HPDE6-E6E7 (cell line): ENCODE data around the gene PAWR.
"Not testable (repeated sequence)": the region's sequence is repeated elsewhere in the genome, so short reads cannot be mapped to it uniquely, and the experiment has no call there.

Experiments used
- DNase-seq: peaks from one replicate; pipeline ENCODE4 v3.0.0; 2011; ENCODE audit warnings: missing footprints; ENCODE audit errors: extremely low spot score

The PAWR gene

DNA sequence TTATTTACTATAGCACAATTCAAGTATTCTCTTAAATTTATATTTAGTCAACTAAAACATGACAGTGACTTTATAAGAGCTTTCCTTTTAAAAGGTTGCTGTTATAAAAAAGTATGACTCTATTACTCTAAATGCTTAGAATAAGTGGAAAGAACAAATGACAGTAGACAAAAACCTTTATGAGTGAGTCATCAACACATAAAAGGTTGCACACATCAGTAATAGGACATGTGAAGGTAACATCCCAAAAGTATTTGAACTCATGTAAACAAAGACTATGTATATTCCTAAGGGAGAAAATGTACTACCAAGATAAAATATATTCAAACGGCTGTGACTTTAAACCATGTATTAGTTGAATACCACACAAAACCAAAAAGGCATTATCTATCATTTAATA, 98.8 kb downstream of the PAWR start:
- DNase-seq: no peak

DNA sequence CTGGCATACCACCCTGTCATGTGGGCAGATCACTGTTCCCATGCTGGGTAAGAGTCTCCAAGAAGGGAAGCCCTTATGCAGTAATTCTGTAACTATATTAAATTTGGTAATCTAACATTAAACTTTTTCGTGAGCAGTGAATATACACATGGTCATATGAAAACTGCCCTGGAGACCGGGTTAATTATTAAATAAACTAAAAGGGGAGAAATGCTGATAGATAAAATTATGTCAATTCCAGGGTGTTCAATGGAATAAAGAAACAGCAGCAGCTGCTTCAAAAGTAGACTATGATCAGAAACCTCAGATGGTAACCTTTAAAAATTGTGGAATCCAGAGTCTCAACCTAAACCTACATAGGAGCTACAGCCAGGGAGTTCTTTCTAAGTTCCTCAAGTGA, 100.0 kb downstream of the PAWR start:
- DNase-seq: no peak

DNA sequence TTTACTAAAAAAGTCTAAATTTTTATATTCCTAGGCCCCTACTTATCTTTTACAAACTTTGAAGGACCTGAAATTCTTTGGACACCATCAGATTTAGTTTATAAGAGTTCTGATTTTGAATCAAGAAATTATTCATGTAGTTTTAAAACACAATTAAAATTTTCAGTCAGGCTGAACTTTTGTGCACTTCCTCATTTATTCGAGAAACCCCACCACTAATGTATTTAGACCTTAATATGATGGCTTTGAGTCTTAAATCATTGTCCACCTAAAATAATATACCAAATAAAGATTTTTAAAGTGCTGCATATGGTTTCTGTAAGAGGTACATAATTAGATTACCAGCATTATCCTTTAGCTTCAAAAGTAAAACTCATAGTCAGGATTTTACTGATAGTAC, 103.4 kb downstream of the PAWR start:
- DNase-seq: no peak

DNA sequence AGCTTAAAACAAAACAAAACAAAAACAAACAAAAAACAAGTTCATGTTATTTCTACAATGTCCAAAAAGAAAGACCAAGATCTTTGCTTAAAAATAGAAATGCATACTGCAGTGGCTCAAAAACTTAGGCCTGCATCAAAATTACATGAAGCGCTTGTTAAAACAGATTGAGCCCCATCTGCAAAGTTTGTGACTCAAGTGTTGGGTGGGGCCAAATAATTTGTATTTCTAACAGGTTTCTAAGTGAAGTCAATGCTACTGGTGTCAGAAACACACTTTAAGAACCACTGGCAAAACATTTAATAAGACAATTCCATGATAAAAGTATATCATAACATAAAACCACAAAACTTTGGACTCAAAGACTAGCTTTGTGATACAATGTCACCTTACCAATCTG, 105.6 kb downstream of the PAWR start:
- no peak for DNase-seq

DNA sequence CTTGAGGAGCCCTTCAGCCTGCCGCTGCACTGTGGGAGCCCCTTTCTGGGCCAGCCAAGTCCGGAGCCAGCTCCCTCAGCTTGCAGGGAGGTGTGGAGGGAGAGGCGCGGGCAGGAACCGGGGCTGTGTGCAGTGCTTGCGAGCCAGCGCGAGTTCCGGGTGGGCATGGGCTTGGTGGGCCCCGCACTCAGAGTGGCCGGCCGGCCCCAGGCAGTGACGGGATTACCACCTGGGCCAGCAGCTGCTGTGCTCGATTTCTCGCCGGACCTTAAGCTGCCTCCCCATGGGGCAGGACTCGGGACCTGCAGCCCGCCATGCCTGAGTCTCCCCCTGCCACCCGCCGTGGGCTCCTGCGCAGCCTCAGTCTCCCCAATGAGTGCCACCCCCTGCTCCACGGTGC, 116.9 kb downstream of the PAWR start:
- no peak for DNase-seq

DNA sequence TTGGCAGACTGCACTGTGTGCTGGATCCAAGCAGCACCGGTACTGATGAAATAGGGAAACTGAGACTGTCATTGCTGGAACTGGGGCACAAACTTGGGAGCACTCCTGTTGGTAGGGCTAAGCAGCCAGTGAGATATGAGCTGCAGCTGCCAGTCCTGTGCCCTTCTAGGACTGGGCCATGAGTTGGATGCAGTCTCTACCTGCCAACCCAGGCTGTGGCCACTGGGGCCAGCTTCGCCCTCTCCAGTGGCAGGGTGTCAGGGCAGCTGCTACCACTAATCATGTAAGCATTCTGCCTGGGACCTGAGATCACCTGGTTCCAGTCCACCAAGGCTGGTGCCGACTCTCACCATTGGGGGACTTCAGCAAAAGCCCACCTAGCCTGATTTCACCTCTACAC, 121.1 kb downstream of the PAWR start:
- no peak for DNase-seq

DNA sequence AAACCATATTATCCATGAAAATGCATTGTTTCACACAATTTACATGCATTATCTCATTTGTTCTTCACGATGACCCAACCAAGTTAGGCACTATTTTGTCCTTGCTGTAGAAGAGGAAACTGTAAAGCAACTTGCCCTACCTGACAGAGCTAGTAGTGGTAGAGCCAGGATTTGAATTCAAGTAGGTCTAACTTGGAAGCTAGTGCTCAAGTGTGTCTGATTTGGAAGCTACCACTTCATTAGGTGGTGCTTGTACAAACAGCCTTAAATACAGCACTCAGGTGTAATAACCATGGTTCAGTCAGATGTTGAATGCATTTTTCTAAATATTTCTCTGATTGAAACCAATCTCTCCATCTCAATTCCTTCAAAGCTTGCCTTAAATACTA, 123.6 kb downstream of the PAWR start:
- DNase-seq: no peak

DNA sequence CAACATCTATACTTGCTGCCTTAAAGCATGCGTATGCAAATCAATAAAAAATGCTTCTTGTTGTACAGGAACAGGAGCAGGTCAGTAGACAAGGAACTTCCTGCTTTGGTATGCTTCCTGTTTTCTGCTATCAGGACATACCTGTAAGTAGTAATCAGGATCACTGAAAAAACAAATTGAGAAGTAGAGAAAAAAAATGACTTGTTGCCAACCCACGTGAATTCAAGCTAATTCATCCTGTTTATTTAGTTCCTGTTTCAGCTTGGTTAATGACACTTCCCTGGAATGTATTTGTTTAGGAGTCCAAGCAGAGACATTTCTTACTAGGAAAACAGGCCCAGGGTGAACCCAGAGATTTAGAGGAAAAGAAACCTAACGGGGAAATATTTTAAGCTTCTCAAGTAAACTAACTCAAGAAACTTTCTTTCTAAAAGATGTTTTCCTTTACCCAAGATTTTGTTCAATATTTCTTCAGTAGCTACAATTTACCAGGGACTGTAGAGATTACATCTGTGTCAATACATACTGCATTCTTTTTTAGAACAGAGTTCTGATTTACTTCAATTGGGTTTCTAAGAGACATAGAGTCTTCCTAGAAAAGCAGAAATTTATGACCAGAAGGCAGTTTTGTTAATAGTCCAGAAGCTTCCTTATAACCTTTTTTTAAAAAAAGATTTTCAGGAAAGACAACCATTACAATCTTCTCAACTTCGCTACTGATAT, 124.2 kb downstream of the PAWR start:
- DNase-seq: no peak

DNA sequence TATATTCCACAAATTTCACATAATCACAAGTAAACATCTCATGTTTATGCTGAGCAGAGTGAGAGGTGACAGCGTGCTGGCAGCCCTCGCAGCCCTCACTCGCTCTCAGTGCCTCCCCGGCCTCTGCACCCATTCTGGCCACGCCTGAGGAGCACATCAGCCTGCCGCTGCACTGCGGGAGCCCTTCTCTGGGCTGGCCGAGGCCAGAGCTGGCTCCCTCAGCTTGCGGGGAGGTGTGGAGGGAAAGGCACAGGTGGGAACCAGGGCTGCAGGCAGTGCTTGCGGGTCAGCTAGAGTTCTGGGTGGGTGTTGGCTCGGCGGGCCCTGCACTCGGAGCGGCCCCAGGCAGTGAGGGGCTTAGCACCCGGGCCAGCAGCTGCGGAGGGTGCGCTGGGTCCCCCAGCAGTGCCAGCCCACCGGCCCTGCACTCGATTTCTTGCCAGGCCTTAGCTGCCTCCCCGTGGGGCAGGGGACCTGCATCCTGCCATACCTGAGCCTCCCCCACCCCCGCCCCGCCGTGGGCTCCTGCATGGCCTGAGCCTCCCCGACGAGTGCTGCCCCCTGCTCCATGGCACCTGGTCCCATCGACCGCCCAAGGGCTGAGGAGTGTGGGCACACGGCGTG, 125.9 kb downstream of the PAWR start:
- DNase-seq: not testable (repeated sequence)

DNA sequence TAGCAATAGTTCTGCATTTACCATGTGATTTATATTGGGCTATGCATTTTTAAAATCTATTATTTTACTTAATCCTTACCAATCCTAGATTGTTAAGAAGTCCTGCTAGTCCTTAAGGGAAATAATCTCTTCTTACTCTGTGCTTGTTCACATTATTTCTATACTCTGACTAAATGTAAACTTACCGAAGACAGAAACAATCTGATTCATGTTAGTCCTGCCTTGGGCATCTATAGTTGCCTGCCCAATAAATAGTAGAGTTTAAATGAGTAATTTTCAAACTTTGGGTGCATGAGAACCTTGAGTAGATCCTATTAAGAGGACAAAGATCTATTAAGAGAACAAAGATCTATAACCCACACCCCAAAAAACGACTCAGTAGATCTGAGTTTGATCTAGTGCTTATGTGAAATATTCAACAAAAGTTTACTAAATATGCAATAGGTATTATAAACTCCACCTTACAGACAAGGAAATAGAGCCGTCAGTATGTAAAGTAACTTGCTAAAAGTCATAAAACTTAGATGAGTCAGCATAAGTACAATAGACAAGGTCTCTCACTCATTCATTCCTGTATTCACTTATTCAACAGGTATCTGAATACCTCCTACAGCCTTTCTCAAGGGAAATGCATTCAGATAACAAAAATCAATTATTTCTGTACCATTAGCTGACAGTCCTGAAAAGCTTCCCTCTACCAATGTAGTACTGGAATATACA, 127.6 kb downstream of the PAWR start:
- no peak for DNase-seq

DNA sequence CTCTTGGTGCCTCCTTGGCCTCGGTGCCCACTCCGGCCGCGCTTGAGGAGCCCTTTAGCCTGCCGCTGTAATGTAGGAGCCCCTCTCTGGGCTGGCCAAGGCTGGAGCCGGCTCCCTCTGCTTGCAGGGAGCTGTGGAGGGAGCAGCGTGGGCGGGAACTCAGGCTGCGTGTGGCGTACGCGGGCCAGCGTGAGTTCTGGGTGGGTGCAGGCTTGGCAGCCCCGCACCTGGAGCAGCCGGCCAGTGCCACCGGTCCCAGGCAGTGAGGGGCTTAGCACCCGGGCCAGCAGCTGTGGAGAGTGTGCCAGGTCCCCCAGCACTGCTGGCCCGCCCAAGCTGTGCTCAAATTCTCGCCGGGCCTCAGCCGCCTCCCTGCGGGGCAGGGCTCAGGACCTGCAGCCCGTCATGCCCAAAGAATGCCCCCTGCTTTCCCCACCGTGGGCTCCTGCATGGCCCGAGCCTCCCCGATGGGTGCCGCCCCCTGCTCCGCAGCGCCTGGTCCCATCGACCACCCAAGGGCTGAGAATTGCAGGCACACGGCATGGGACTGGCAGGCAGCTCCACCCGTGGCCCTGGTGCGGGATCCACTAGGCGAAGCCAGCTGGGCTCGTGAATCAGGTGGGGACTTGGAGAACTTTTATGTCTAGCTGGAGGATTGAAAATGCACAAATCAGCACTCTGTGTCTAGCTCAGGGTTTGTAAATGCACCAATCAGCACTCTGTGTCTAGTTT, 129.2 kb downstream of the PAWR start:
- DNase-seq: no peak

DNA sequence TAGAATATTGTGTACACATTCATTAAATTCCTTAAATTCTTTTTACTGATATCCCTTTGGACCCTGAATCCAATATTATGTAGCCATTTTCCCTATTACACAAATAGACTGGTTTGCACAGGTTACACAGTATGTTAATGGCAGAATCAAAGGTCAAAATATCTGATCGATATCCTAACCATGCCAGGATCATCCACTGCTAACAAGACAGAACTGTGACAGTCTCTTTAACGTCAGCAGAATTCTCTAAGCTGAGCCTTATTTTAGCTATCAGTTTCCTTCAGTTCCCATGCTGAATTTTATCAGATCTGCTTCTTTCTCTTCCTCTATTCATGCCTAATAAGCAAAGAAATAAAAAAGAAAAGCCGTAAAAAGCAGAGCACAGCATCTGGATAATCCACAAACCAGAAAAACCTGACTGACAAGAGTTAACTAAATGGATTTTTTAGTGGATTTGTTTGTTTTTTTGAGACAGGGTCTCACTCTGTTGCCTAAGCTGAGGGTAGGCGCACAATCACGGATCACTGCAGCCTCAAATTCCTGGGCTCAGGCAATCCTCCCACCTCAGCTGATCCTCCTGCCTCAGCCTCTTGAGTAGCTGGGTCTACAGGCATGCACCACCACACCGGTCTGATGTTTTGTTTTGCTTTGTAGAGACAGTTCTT, 130.4 kb downstream of the PAWR start:
- DNase-seq: no peak

DNA sequence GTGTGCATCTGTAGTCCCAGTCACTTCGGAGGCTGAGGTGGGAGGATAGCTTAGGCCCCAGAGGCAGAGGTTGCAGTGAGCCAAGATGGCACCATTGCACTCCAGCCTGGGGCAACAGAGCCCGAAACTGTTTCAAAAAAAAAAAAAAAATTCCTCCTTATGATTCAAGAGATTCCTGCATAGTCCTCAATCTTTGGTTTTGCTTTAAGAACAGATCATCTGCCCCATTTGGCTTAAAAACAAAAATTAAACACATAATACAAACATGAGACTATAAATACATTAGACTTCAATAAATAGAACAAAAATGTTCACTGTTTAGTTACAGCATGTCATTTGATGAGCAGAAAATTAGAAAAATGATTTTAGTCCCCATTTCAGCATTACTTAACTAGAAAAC, 131.2 kb downstream of the PAWR start:
- no peak for DNase-seq

DNA sequence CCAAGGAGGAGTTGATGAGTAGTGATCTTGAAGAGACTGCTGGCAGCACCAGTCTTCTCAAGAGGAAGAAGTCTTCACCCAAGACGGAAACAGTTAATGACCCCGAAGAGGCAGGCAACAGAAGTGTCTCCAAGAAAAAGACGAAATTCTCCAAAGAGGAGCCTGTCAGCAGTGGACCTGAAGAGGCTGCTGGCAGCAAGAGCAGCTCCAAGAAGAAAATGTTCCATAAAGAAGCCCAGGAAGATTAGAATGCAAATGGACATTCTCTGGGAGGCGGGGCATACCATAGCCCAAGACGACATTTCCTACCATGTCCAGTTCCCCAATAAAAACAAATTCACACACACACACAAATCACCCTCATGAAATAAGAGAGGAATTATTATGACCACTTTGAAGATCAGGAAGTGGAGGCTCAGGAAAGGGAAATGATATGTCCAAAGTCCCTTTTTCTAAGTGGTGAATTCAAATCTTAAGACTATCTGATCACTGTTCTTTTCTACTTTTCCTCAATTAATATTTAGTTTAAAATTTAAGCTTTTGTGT, 131.8 kb downstream of the PAWR start:
- DNase-seq: no peak

DNA sequence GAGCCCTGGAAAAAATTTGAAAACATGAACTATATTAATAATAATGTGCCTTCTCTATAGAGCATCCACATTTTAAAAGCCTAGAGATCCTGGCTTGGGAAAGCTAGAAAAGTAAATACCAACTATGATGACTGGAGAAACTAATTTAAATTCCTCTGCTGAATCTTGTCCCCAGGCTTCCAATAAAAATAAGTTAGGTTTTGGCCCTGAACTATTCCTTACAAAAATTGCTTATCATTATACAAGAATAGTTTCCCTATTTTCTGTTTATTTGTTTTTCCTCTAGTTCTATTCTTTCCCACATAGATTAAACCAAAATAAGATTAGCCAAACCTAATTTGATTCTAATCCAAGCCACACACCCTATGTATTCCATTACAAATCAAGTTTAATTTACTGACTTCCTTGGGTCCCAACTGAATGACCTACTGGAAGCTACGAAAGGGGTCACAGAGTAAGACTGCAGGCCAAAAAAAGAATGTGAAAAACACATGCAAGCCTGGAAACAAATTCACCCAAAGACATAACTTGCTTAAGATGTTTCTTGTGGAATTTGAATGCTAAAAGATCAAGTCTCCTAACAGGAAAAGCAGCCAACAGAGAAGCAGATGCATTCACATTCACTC, 133.0 kb downstream of the PAWR start:
- DNase-seq: no peak

DNA sequence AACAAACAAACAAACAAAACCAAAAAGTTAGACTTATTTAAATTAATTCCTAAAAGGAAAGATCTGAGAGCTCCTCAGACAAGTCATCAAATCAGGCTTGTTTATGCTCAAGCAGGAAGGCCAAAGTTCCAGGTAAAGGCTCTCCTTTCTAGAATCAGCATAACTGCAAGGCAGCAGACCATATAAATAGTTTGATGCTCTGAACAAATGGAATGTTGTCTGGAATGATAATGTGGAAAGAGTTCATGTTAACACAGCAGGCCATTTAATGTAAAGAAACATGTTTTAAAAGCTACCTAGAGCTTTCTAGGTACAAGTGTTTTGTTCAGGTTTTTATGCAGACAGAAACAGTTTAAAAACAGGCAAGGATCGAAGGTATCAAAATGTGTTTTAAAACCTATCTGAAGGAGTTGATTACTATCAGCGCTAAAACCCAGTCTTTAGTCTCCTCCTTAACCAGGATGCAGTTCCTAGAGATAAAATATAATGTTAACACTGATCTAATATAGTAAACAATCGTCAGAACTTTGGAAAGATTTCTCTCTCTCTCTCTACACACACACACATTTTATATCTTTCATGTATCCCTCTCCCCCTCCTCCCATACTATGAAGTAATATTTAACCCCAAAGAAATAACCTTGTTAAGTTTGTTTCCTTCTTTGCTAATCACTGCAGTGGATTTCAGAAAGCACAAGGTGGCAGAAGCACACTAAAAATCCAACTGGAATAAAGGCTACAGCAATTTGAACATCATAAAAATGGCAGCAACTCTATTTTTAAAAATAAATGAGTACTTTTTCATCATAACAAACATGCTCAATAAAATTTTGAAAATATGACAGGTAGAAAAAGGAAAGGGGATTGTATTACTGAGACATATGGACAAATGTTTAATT, 135.5 kb downstream of the PAWR start:
- DNase-seq: no peak

DNA sequence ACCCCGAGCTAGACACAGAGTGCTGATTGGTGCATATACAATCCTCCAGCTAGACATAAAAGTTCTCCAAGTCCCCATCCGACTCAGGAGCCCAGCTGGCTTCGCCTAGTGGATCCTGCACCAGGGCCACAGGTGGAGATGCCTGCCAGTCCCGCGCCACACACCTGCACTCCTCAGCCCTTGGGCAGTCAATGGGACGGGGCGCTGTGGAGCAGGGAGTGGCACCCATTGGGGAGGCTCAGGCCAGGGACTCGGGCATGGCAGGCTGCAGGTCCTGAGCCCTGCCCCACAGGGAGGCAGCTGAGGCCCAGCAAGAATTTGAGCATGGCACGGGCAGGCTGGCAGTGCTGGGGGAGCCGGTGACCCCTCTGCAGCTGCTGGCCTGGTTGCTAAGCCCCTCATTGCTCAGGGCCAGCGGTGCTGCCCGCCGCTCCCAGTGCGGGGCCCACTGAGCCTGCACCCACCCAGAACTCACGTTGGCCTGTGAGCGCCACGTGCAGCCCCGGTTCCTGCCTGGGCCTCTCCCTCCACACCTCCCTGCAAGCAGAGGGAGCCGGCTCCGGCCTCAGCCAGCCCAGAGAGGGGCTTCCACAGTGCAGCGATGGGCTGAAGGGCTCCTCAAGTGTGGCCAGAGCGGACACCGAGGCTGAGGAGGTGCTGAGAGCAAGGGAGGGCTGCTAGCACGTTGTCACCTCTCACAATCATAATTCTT, 136.7 kb downstream of the PAWR start:
- DNase-seq: no peak

DNA sequence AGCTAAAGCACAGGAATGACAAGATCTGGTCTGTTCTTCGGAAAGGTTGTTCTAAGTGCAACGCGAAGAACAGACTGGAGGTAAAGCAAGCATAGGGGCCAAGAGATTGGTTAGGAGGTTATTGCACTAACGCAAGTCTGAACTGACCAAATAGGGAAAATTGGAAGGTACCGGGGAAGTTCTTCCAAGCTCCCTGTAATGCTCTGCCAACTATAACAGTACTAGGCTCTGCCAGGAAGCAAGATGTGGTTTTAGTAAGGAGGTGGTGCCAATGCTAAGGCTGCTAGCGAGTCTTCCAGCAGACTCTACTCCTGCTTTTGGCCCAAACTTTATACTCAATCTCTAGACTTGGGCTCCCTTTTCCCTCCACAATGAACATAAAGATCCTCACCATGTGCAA, 138.6 kb downstream of the PAWR start:
- no peak for DNase-seq

DNA sequence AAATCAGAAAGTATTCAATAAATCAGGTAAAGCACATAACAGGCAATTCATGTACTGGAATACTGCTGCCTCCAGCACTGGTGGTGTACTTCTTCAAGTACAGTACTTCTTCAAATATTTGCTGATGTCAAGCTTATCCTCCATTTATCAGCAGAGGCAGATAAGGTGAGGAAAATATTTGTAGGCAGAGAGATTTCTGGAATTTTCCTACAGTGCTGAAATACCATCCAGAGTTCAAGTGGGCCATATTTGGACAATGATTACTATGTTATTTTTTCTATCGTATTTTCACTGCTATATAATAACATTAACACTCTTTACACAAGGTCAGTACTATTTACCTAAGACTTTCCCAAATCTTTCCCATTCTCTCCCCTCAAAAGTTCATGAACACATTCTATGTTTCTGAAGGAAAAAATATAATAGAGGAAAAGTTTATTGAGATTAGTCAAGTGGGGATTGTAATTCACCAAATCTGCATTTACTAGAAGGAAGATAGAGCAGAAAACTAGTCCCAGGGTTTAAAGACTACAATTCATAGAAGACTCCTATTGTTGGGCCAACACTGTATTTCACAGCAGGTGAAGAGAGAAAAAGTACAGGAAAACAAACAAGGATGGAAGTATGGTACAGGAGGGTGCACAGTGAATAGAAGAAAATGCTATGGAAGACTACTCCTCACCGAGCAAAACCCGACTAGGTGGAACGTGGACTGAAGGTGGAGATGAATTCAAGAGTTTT, 141.1 kb downstream of the PAWR start:
- DNase-seq: no peak
